Measurements from ENCODE around the gene MRPL20.

DNA sequence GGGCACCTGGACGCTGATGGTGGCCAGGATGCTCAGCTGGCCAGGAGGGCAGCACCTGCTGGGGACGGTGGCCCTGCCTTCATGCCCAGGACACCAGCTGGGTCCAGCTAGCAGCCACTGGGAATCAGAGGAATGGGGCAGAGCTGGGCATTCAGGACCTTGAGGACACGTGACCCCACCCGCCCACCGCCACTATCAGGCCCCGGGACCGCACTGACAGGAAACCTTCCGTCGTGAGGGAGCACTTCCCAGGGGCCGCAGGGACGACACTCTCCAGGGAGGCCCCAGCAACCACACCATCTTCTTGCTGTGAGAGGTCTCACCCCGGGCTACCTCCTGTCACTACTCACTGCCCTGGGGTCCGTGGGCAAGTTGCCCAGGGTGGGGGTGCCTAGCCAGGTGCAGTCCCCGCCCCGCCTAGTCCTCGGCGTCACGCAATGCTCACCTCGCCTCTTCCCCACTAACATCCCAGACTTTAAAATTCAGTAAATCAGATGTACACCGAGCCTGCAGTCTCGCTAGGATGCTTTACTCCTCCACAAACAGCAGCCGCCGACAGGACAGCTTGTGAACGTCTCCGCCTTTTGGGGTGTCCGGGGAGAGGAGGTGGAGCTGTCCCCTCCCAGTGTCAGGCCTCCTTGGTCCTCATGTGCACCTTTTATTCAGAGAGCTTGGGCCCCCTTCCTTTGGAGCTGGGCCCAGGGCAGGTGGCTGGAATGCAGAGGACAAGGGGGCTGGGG is 33.3 kb upstream of the MRPL20 start:
- no peak for TF ChIP-seq POLR2A (IDR thresholded peaks at IDR 0.05)
- TF ChIP-seq, protein P1, sequence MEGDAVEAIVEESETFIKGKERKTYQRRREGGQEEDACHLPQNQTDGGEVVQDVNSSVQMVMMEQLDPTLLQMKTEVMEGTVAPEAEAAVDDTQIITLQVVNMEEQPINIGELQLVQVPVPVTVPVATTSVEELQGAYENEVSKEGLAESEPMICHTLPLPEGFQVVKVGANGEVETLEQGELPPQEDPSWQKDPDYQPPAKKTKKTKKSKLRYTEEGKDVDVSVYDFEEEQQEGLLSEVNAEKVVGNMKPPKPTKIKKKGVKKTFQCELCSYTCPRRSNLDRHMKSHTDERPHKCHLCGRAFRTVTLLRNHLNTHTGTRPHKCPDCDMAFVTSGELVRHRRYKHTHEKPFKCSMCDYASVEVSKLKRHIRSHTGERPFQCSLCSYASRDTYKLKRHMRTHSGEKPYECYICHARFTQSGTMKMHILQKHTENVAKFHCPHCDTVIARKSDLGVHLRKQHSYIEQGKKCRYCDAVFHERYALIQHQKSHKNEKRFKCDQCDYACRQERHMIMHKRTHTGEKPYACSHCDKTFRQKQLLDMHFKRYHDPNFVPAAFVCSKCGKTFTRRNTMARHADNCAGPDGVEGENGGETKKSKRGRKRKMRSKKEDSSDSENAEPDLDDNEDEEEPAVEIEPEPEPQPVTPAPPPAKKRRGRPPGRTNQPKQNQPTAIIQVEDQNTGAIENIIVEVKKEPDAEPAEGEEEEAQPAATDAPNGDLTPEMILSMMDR (IDR thresholded peaks at IDR 0.05), result no peak
